Activated effector memory CD4-positive, alpha-beta T cell treated with anti-CD3 and anti-CD28 coated beads, Interleukin-2, amount 50 U/mL, for 16 hours (primary cell): ENCODE results near the gene PRLH.

Experiments used
- DNase-seq: peaks from one replicate; pipeline ENCODE4 v3.0.0-alpha.2; 2020

PRLH gene

DNA sequence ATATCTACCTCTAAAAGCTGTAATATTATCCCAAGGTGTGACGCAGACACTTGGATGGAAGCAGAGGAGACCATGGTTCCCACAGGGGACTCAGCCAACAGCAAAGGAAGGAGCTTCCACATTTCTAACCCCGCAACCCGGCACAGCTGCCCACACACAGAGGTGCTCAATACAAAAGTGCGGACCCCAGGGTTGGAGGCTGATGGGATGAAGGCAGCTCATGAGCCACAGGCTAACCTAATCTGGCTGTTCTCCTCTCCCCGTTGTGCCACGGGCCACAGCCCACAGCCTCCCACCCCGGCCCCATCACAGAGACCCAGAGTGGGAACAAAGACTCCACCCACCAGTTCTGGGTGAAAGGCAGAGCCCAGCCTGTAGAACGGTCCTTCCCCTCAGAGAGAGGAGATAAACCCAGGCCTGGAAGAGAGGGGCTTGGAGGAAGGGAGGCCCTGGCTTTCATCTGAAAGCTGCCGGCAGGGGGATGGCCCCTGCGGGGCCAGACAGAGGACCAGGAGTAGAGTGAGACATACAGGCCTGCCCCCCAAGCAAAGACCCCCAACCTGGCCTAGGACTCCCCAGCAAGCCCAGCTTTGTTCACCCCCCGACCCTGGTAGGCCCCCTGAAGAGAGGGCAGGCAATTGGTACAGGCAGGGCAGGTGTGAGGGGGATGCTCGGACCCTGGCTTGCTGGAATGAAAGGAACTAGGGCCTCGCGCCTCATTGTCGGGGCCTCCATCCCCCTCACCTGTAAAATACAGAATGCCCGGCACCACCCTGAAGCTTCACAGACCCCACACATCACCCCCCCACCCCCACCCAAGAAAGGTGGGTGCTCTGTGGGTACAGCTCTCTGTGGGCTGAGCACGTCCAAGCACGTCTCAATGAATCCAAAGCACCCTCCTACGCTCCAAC is 17.3 kb downstream of the PRLH start:
- DNase-seq = no peak

DNA sequence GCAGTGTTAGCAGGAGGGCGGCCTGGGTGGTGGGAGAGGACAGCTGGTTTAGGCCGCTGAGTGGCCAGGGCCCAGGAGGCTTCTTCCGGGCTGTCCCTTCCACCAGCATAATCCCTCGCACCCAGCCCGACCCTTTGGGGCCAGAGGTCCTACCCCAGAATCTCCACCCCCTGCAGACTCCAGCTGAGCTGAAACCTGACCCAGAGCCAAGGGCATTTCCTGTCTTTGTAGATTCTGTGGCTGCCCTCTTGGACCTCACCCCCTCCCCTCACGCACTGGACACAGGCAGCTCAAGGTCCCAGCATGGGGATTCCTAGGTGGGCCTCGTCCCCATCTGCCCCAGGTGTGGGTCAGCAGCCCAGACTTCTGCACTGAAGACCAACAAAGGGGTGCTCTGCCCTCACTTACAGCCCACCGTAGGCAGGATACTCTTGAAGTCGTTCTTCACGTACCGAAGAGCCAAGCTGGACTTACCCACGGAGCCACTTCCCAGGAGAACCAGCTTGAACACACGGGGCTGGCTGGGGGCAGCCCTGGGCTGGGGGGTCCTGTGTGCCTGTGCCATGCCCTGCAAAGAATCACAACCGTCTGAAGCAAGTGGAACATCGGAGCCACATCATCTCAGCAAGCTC is 19.3 kb downstream of the PRLH start:
- peak; percentile 33 for DNase-seq

DNA sequence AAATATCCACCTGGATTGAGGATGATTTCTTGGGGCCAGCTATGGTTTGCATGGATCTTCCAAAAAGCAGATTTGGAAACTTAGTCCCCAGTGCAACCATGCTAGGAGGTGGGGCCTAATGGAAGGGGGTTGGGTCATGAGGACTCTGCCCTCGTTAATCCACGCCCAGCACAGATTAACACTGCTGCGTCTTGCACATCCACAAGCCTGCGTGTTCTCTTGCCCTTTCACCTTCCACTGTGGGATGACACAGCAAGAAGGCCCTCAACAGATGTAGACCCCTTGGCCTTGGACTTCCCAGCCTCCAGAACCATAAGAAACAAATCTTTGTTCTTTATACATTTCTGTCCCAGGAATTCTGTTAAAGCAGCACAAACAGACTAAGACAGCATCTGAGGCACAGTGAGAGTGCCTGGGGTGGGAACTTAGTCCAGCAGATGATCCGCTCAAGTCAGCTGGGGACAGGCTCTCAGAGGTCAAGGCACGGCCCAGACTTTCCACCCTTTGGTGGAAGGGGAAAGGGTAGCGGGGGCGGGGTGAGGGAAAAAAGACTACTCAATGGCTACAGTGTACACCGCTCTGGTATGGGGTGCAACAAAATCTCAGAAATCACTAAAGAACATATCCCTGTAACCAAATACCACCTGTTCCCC is 21.8 kb downstream of the PRLH start:
- peak; percentile 30 for DNase-seq

DNA sequence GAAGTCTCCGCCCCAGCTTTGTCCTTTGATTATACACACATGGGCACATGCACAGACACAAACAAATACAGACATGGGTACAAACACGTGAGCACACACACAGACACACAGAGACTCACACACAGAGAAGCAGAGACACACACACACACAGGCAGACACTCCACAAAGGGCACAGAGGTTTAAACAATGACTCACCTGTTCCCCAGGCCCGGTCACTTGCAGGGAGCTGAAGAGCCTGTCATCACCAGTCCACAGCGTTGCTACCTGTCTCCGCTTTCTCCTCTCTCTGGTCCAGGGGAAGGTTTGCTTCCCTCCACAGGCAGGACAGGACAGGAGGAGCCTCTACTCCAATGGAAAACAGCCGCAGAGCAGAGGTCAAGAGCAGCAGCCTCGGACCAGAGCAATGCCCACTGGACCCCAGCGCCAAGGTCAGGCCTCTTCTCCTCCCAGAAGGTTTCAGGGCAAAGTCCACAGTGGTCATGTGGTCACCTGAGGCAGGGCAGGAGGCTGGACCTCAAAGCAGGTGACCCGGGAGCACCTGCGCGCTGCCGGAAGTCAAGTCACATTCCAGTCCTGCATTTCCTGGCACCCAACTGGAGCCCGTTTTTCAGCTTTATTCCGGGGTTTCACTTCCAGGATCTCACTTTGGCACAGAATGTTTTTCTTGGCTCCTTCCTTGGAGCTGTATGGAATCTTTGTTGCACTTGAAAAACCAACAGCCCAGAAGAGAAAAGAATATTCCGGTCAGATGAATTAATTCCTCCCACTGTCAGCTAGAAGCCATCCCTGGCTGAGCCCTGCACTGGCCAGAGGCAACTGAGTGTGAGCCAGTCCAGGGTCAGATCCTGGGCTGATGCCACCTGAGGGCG is 24.1 kb downstream of the PRLH start, which contains the start of gene RAB17:
Gene RAB17 (minus strand): TSS at position 463 of the 869 bp plus-strand sequence. CDS start 4,580 bp downstream, outside the sequence.
- peak; percentile 46 for DNase-seq

DNA sequence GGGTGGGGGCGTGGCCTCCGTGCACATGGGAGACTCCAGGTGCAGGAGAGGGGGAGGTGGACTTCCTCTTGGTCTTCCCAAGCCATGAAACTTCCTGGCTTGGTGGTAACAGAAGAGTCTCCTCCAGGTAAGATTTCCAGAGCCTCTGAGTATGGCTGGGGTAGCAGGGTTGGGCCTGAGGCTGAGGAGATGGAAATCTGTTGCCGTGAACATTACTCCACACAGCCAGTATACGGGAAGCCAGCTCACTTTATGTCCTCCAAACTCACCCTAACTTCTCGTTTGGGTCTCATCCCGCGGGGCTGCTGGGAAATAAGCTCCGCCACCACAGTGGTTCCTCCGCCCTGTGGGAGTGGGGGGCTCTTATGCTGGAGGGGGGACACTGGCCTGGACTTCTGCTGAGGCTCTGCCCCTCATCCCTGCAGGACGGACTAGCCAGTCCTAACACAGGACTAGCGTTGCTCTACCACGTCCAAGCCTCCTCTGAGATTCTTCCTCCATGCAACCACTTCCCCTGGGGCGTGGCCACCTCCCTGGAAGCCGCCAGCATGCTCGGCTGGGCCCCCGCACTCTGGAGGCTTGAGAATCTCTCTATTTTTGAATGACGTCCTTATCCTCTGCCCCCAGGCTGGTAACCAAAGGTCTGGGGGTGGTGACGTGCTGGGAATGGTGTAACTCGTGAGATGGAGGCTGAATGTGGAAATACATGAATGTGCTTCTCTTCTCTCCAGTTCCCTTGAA is 24.9 kb downstream of the PRLH start:
- DNase-seq = peak; percentile 53

DNA sequence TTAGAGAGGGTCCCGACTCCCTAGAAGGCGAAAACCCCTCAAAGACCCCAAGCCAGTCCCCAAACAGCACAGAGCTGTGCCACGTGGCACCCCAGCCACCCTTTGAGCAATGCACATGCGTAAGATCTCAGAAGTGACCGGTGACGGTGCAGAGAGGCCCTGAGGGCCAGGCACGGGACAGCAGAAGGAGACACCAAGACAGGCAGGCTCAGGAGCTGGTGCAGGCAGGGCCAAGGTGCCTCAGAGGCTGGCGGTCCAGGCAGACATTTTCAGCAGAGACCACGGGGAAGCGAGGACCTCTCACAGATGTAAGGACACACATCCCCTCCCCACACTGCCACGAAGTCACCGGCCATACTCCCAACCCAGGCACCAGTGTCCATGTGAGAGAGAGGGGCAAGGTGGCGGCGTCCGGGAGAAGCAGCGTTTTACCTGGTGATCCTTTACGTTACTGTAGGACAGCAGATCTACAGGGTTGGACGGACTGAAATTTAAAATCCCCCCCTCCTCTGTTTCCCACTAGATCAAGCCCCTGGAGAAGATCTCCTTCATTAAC is 26.1 kb downstream of the PRLH start:
- DNase-seq = no peak

DNA sequence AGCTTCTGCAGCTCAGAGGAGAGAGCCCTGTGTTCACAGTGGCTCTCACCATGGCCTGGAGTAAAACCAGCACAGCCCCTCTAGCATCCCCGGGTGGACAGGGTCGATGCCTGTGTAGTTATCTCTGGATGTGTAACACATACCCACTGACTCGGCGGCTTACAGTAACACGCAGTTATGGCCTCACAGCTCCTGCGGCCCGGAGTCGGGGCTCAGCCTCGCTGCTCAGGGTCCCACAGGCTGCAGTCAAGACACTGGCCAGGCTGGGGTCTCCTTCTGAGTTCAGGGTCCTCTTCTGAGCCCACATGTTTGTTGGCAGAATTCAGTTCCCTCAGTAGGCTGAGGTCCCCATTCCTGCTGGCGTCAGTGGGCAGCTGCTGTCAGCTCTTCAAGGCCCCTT is 26.7 kb downstream of the PRLH start:
- DNase-seq = no peak

DNA sequence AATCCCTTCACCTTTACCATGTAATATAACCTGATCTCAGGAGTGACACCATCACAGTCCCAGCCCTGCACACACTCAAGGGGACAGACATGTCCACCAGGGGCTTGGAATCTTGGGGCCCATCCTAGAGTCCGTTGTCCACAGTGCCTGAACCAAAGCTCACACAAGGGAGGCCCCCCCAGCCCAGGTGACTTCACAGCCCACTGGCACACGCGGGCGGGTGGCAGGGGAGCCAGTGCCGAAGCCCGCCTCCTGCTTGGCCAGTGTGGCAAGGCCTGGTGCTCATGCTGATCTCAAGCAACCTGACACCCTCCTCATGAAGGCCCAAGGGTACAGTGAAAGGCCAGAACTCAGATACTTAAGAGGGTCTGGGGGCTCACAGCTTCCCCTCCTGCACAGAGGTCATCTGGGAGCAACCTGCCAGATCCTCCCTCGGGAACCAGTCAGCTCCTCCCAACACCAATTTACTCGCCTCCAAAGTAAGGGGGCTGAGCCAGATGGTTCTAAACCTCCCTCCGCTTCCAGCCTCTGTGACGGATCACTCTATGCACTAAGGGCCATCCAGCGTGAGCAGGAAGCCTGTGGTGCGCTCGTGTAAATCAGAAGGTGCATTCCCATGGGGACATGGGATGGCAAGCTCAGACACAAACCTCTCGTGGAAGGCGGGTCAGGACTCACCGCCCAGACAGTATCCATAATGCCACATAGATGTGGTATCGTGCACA is 27.4 kb downstream of the PRLH start:
- DNase-seq = no peak

DNA sequence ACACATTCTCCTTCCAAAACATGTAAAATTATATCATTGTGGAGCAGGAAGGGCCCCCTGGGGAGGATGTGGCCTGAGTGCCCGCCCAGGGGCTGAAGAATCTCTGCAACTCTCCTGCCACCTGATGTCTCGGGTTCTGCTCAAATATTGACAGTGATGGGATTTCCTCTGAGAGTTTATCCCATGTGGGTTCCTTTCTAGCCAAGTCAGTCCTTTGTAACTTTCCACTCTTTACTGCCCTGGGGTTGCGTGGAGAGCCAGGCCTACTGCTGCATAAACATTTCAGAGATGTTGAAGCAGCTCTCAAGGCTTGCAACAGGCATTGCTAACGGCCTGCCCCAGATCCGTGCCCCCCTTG is 28.1 kb downstream of the PRLH start:
- DNase-seq = no peak

DNA sequence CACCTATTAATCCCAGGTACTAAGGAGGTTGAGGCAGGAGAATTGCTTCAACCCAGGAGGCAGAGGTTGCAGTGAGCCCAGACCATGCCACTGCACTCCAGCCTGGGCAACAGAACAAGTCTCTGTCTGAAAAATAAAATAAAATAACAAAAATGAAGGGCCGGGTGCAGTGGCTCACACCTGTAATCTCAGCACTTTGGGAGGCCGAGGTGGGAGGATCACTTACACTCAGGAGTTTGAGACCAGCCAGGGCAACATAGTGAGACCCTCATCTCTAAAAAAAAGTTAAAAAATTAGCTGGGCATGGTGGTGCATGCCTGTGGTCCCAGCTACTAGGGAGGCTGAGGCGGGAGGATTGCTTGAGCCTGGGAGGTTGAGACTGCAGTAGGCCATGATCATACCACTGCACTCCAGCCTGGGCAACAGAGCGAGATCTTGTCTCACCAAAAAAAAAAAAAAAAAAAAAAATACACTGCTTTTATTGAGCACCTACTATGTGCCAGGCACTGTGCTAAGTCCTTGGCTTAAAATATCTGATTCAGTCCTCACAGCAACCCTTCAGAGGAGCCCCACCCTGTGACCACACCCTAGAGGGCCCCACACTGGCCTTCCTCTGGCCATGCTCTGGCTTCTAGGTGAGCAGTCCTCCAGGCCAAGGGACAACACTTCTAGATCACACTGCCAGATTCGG is 29.6 kb downstream of the PRLH start:
- DNase-seq = peak; percentile 14

DNA sequence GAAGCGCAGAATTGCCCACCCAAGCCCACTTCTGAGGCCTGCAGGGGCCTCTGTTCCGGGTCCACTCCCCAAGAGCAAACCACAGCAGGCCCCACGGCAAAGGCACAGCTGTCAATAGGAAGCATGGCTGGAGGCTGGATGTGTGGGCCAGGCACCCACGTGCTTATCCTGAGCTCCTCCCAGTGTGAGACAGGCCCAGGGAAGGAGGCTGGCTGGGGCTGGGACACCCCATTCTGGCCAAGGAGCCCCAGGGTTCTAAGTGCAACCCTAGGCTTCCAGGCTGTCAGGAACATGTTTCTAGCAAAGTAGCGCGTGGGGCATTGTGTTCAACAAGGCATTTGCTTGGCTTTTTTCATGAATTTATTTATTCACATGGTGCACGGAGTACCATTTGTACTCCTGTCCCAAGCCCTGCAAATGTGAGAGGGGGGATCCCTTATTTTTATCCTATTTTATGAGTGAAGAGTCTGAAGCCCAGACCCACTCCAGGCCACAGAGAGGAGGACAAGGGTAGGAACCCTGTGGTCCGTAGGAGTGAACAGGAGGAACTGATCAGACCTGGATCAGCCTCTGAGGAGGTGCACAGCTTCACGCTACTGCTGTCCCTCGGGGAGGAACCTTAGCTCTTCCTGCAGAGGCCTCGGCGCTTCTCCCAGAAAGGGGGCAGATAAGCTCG is 30.3 kb downstream of the PRLH start:
- no peak for DNase-seq

DNA sequence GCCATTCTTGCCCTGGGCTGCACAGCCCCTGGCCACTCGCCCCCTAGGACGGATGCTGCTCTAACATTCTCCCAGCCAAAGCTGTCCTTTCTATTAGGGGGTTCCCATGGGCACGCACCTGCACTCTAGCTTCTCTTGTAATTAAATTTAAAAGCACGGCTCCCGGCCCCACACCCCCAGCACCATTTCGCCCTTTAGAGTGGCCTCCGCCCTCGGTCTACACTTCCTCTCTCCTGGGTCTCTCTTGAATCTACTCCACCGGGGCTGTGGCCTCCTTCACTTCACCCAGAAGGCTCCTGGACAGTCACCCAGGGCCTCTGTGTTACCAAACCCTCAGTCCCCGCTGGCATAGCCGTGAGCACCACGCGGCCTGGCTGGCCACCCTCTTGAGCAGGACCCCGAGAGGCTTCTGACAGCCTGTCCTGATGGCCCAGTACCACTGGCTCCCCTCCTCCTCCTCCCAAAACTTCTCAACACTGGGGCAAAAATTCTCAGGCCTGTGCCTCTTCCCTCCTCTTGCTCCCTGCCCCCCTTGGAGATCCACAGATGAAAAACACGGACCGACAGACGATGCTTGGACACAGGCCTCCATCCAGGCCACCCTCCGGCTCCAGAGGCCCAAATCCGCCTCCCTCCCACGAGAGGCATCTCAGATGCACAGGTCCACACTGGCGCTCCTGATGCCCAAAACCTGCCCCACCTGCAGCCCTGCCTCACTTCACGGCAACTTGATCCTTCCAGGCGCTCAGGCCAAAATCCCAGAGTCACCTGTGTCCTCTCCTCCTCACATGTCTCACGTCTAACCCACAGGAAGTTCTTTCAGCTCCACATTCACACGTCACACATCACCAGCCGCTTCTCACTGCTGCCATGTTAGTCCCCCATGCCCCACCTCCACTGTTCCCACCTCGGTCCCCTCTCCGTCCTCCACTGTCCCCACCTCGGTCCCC is 31.1 kb downstream of the PRLH start:
- DNase-seq = no peak

DNA sequence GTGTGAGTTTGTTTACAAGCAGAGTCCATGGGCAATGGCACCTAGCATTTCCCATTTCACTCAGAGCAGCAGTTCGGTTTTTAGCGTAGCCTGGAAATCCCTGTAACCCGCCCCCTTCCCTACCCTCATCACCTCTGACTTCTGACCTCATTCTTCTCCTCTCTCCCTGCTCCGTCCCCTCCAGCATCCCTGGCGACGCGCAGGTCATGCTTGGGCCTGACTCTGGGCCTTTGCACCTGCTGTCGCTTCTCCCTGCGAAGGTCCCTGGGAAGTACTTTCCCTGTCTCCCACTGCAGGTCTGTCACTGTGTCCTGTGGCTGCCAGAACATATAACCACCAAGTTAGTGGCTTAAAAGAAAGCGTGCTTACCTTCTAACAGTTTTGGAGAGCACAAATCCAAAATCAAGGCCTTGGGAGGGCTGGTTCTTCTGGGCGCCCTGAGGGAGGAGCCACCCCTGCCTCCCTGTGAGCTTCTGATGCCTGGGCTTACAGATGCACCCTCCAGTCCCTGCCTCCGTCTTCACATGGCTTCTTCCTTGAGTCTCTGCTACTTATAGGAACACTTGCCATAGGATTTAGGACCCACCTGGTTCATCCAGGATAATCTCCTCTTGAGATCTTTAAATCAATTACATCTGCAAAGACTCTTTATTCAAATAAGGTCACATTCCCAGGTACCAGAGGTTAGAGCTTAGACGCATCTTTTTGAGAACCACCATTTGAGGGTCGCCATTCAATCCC is 32.3 kb downstream of the PRLH start:
- no peak for DNase-seq

DNA sequence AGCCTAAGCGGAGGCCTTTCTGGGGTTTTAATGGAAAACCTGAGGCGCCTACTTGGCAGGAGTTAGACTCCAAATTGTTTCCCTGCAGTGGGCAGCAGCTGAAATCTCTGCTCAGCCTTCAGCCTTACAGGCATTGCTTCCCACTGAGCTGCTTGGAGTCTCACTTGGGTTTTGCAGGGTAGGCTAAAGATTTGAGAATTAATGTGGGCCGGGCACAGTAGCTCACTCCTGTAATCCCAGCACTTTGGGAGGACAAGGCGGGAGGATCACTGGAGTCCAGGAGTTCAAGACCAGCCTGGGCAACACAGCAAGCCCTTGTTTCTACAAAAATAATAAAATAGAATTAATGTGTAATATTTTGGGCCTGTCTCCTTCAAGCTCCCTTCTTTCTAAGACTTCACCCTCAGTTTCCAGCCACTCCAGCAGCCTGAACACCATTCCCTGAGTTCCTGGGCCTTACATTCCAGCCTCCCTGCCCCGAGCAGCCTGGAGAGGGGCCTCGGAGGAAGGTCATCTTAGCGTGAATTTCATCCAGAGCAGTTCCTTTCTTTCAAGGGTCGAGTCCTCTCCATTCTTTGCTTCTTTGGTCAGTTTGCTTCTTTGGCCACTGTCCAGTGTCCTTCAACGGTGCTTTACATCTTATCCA is 33.2 kb downstream of the PRLH start:
- DNase-seq = no peak

DNA sequence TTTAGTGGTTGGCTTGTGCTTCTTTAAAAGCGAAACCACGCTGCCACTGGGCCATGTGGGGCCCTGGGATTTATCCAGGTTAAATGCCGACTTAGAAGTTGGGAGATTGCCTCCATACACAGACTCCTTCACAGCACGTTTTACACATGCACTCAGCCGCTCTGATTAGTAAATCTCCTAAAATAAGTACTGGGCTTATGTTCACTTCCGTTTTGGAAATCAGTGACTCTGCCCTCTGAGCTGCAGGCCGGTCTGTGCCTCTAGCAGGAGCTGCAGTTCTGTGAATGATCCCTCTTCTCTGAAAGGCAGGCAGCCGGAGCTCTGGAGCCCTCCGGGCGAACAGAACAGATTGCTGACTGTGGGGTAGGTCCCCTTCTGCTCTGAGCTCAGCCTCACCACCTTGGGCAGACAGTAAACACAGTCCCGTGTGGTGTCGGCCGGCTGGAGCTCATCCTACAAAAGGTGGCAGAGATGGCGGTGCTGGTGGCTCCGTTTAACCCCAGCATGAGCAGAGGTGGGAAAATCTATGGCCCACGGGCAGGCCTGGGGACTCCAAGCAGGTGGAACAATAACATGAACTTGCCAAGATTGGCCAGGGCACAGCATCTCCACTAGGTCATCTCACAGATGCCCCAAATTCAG is 34.0 kb downstream of the PRLH start:
- no peak for DNase-seq

DNA sequence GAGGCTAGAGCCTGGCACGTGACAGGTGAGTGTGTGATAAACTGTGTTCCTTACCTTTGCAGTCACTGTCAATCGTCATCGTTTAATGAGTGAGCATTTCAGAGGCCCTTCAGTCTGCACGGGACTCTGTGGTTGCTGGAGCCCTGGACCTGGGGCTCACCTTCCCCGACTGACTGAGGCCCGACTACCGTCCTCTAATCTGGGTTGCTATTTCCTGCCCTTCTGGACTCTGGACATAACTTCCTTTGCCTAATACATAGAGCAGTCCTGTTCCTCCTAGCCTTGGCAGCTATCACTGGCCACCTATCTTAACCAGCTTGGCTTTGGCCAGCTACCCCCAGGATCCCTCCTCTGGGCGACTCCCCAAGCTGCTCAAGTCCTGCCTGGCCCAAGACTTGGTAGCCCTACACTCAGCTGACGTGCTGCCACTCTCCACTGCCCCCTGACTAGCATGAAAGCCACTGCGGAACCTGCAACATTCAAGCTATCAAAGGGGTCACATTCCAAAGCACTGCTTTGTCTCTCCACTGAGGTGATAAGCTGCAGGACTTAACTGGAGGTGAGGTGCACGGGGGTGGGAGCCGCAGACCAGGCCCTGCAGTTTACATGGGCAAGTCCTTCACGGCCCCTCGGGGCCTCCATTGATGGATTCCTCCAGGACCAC is 35.2 kb downstream of the PRLH start:
- DNase-seq = no peak
